Stimulated activated CD8-positive, alpha-beta memory T cell treated with anti-CD3 and anti-CD28 coated beads, Interleukin-12 subunit alpha, Interleukin-12 subunit beta, amount 100 ng/mL, for 24 hours (primary cell): ENCODE data around the gene SLC1A4.
"Not testable (repeated sequence)": the region's sequence is repeated elsewhere in the genome, so short reads cannot be mapped to it uniquely, and the experiment has no call there.

Experiments used
- DNase-seq: peaks from one replicate; pipeline ENCODE4 v3.0.0-alpha.2; 2020; ENCODE audit errors: extremely low read depth

SLC1A4 gene

GRCh38 chr2:64992990-64993389 lies 3.8 kb downstream of the SLC1A4 start:
- no peak for DNase-seq

- DNase-seq, result no peak
Observed at GRCh38 chr2:64995041-64995440, 5.8 kb downstream of the SLC1A4 start.

- DNase-seq, result no peak
Observed at GRCh38 chr2:64996871-64997307, 7.7 kb downstream of the SLC1A4 start.

- no peak for DNase-seq
Observed at GRCh38 chr2:64998658-64999061, 9.5 kb downstream of the SLC1A4 start.

- DNase-seq, result no peak
Observed at GRCh38 chr2:64999754-65000153, 10.6 kb downstream of the SLC1A4 start.

GRCh38 chr2:65000644-65001043 lies 11.4 kb downstream of the SLC1A4 start:
- no peak for DNase-seq

- no peak for DNase-seq
Observed at GRCh38 chr2:65003037-65003436, 13.8 kb downstream of the SLC1A4 start.

- DNase-seq, result not testable (repeated sequence)
Observed at GRCh38 chr2:65004232-65004631, 15.0 kb downstream of the SLC1A4 start.

GRCh38 chr2:65013776-65014175 lies 24.6 kb downstream of the SLC1A4 start:
- no peak for DNase-seq

GRCh38 chr2:65015731-65016130 lies 26.5 kb downstream of the SLC1A4 start:
- DNase-seq, result no peak

- no peak for DNase-seq
Observed at GRCh38 chr2:65016789-65017188, 27.6 kb downstream of the SLC1A4 start.

GRCh38 chr2:65017335-65017734 lies 28.1 kb downstream of the SLC1A4 start:
- no peak for DNase-seq

GRCh38 chr2:65018141-65018582 lies 29.0 kb downstream of the SLC1A4 start:
- no peak for DNase-seq

GRCh38 chr2:65019010-65019409 lies 29.8 kb downstream of the SLC1A4 start:
- DNase-seq, result no peak

- no peak for DNase-seq
Observed at GRCh38 chr2:65019675-65020195, 30.5 kb downstream of the SLC1A4 start.

GRCh38 chr2:65020251-65020650 lies 31.1 kb downstream of the SLC1A4 start:
- DNase-seq, result not testable (repeated sequence)

GRCh38 chr2:65020943-65021528 lies 31.8 kb downstream of the SLC1A4 start:
- no peak for DNase-seq

GRCh38 chr2:65021709-65022108 lies 32.5 kb downstream of the SLC1A4 start:
- DNase-seq, result no peak

GRCh38 chr2:65022189-65022588 lies 33.0 kb downstream of the SLC1A4 start:
- DNase-seq, result no peak

- DNase-seq, result no peak
Observed at GRCh38 chr2:65023742-65024141, 34.5 kb downstream of the SLC1A4 start.

GRCh38 chr2:65024149-65024829 lies 35.1 kb downstream of the SLC1A4 start:
- no peak for DNase-seq

GRCh38 chr2:65025453-65026123 lies 36.4 kb downstream of the SLC1A4 start:
- no peak for DNase-seq

- DNase-seq, result no peak
Observed at GRCh38 chr2:65026154-65026553, 37.0 kb downstream of the SLC1A4 start.
